ENCODE measurements around the gene STAT5A.
A peak's percentile ranks its signal among the peaks of the same experiment; 100 is the strongest.
"Not testable (repeated sequence)": the region's sequence is repeated elsewhere in the genome, so short reads cannot be mapped to it uniquely, and the experiment has no call there.

The STAT5A gene

GRCh38 chr17:42251115-42251514 lies 37.2 kb upstream of the STAT5A start:
- peak in 1 of 2 experiments; percentile 54 for DNase-seq (ENCODE audit: low read depth in 1 of 2, low spot score in 1 of 2)
- no peak for TF ChIP-seq JUND (IDR thresholded peaks at IDR 0.05; ENCODE audit: low read depth)
- in situ Hi-C loops (cut with HindIII; ENCODE audit: low pct_unique_long_range_greater_than_20kb, low sequenced_read_pairs), result no loop called here

DNA sequence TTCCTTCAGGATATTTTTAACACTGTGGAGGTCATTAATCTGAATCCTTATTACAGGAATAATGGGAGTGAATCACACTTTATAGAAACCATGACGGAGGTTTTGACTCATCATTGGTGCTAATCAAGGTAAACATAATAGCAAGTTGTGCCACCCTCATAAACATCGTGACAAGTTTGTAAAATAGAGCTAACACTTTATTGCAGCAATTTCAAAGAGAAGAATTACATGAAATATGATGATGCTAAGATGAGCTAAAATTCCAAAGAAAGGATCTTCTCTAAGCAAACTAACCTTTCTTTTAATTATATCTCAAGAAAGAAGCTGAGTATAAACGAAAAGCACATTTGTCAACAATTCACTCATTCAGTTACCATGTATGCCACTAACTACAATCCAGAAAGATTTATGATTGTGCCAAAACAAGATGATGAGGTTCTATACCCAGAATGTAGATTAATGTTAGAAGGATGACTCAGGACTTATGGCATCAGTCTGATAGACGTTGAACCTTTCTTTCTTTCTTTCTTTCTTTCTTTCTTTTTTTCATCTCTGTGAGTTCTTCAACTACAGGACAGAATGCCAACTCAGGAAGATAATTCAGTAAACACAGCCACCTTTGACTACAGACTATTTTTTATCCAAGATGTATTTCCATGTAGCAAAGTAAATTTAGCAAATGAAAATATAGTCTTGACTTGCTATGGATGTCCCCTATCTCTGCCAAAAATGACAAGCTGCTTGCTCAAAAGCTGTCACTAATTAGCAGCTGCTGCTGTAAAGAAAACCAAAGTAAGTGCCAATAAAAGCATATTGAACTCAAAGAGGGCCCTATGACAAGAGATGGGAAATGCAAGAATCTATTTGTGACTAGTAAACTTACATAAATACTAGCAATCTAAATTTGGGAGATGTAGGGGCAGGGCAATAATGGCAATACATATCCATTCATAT lies 35.4 kb upstream of the STAT5A start:
- in situ Hi-C loops (cut with HindIII; ENCODE audit: low pct_unique_long_range_greater_than_20kb, low sequenced_read_pairs), result no loop called here
- no peak for DNase-seq (ENCODE audit: low read depth in 1 of 2, low spot score in 1 of 2)
- TF ChIP-seq JUND (IDR thresholded peaks at IDR 0.05; ENCODE audit: low read depth), result no peak

GRCh38 chr17:42253578-42253977 lies 34.7 kb upstream of the STAT5A start:
- no peak for TF ChIP-seq JUND (IDR thresholded peaks at IDR 0.05; ENCODE audit: low read depth)
- no peak for DNase-seq (ENCODE audit: low read depth in 1 of 2, low spot score in 1 of 2)
- in situ Hi-C loops (cut with HindIII; ENCODE audit: low pct_unique_long_range_greater_than_20kb, low sequenced_read_pairs), result no loop called here

- no peak for TF ChIP-seq JUND (IDR thresholded peaks at IDR 0.05; ENCODE audit: low read depth)
- DNase-seq (ENCODE audit: low read depth in 1 of 2, low spot score in 1 of 2), result no peak
- in situ Hi-C loops (cut with HindIII; ENCODE audit: low pct_unique_long_range_greater_than_20kb, low sequenced_read_pairs), result no loop called here
Measured at GRCh38 chr17:42255445-42255844, 32.9 kb upstream of the STAT5A start.

- no peak for DNase-seq (ENCODE audit: low read depth in 1 of 2, low spot score in 1 of 2)
- no peak for TF ChIP-seq JUND (IDR thresholded peaks at IDR 0.05; ENCODE audit: low read depth)
- in situ Hi-C loops (cut with HindIII; ENCODE audit: low pct_unique_long_range_greater_than_20kb, low sequenced_read_pairs), result no loop called here
Measured at GRCh38 chr17:42260318-42260717, 28.0 kb upstream of the STAT5A start.

DNA sequence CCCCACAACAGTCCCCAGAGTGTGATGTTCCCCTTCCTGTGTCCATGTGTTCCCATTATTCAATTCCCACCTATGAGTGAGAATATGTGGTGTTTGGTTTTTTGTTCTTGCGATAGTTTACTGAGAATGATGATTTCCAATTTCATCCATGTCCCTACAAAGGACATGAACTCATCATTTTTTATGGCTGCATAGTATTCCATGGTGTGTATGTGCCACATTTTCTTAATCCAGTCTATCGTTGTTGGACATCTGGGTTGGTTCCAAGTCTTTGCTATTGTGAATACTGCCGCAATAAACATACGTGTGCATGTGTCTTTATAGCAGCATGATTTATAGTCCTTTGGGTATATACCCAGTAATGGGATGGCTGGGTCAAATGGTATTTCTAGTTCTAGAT lies 23.9 kb upstream of the STAT5A start:
- DNase-seq (ENCODE audit: low read depth in 1 of 2, low spot score in 1 of 2); in situ Hi-C loops (cut with HindIII; ENCODE audit: low pct_unique_long_range_greater_than_20kb, low sequenced_read_pairs): not testable (repeated sequence)

GRCh38 chr17:42266462-42266861 lies 21.8 kb upstream of the STAT5A start:
- no peak for TF ChIP-seq JUND (IDR thresholded peaks at IDR 0.05; ENCODE audit: low read depth)
- DNase-seq (ENCODE audit: low read depth in 1 of 2, low spot score in 1 of 2), result no peak
- in situ Hi-C loops (cut with HindIII; ENCODE audit: low pct_unique_long_range_greater_than_20kb, low sequenced_read_pairs), result no loop called here

DNA sequence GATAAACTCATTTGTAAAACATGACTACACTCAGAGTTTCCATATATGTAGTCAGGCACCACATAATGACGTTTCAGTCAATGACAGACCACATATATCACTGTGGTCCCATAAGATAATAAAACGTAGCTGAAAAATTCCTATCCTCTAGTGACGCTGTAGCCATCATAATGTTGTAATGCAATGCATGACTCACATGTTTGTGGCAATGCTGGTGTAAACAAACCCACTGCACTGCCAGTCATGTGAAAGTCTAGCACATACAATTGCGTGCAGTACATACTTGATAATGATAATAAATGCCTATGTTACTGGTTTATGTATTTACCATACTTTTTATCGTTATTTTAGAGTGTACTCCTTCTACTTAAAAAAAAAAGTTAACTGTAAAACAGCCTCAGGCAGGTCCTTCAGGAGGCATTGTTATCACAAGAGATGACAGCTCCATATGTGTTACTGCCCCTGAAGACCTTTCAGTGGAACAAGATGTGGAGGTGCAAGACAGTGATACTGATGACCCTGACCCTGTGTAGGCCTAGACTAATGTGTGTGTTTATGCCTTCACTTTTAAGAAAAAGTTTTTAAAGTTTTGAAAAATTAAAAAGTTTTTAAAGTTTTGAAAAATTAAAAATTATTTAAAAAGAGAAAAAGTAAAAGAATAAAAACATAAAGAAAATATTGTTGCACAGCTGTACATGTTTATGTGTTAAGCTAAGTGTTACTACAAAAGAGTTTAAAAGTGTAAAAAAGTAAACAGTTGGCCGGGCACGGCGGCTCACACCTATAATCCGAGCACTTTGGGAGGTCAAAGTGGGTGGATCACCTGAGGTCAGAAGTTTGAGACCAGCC lies 21.2 kb upstream of the STAT5A start:
- DNase-seq (ENCODE audit: low read depth in 1 of 2, low spot score in 1 of 2), result no peak
- in situ Hi-C loops (cut with HindIII; ENCODE audit: low pct_unique_long_range_greater_than_20kb, low sequenced_read_pairs), result no loop called here
- no peak for TF ChIP-seq JUND (IDR thresholded peaks at IDR 0.05; ENCODE audit: low read depth)

DNA sequence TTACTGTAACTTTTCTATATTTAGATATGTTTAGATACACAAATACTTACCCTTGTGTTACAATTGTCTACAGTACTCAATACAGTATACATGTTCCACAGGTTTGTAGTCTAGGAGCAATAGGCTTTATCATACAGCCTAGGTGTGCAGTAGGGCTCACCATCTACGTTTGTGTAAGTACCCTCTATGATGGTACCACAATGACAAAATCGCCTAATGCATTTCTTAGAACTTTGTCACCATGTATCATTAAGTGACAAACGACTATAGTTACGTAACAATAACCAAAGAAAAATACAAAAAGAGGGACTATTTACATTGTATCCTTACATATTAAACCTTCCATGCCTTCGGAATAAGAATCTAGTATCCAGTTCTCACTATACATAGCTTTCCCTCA lies 20.1 kb upstream of the STAT5A start:
- in situ Hi-C loops (cut with HindIII; ENCODE audit: low pct_unique_long_range_greater_than_20kb, low sequenced_read_pairs), result no loop called here
- no peak for DNase-seq (ENCODE audit: low read depth in 1 of 2, low spot score in 1 of 2)
- no peak for TF ChIP-seq JUND (IDR thresholded peaks at IDR 0.05; ENCODE audit: low read depth)

GRCh38 chr17:42270170-42270535 lies 18.1 kb upstream of the STAT5A start:
- no peak for TF ChIP-seq JUND (IDR thresholded peaks at IDR 0.05; ENCODE audit: low read depth)
- in situ Hi-C loops (cut with HindIII; ENCODE audit: low pct_unique_long_range_greater_than_20kb, low sequenced_read_pairs), result no loop called here
- no peak for DNase-seq (ENCODE audit: low read depth in 1 of 2, low spot score in 1 of 2)

DNA sequence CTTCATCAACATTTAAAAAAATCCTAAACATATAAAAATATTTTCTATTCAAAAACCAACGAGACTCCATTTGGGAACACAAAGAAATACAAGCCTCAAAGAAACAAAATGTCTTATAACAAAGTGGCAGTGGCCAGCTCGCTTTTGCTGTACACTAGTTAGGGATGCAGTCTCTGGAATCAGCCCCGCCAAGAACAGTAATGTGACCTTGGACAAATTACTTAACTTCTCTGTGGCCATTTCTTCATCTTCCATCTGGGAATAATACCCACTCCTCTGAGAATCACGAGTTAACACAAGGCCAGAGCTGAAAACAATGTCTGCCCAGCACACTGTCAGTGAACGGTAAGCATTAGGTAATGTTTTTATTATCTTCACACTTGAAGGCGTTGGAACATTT lies 17.7 kb upstream of the STAT5A start:
- no peak for TF ChIP-seq JUND (IDR thresholded peaks at IDR 0.05; ENCODE audit: low read depth)
- in situ Hi-C loops (cut with HindIII; ENCODE audit: low pct_unique_long_range_greater_than_20kb, low sequenced_read_pairs), result no loop called here
- no peak for DNase-seq (ENCODE audit: low read depth in 1 of 2, low spot score in 1 of 2)

DNA sequence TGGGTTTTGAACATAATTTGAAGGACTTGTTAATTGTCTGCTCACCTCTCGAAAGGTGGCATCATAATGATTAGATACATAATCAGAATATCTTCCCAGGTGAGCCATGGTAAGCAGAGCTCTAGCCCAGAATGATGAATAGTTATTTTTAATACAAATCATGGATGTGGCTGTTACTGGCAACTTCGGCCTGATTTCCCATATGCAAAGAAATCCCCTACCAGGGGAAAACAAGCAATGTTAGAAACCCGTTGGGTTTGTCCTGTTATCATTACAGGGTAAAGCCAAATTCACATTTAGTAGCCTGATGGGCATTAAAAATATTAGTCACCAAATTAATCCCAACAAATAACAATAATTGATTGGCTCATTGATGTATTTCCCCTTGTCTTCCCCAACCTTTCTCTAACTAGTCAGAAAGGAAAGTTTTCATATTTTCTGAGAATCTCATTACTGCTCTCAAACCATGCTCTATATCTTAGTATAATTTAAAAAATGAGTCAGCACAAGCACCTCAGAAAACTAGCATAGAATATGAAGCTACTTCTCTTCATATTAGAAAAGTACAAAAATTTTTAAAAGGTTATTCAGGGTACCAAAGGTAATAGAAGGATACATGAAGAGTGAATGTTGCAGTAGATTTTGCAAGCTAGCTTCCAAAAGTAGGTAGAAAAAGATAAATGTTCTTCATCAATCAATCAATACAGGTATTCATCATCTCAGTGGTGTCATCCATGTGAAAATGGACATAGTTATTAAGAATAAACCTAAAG lies 17.1 kb upstream of the STAT5A start:
- in situ Hi-C loops (cut with HindIII; ENCODE audit: low pct_unique_long_range_greater_than_20kb, low sequenced_read_pairs), result no loop called here
- no peak for TF ChIP-seq JUND (IDR thresholded peaks at IDR 0.05; ENCODE audit: low read depth)

DNA sequence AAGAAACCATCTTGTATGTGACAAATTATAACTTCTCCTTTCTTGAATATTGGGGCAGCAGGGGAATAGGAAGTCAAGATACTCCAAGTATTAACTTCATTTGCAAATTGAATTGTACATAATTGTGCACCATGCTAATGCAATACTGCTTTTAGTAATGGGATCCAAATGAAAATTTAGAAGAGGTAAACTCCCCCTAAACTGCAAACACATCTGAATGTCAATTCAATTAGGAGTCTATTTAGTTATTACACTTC lies 16.6 kb upstream of the STAT5A start:
- DNase-seq (ENCODE audit: low read depth in 1 of 2, low spot score in 1 of 2), result no peak
- no peak for TF ChIP-seq JUND (IDR thresholded peaks at IDR 0.05; ENCODE audit: low read depth)
- in situ Hi-C loops (cut with HindIII; ENCODE audit: low pct_unique_long_range_greater_than_20kb, low sequenced_read_pairs), result no loop called here

More for the DNA sequence above, 17.1 kb upstream of the STAT5A start:
- DNase-seq (ENCODE audit: low read depth in 1 of 2, low spot score in 1 of 2), result no peak
